GM19397 (cell line): Measurements from ENCODE around the gene CPED1.

Experiments
- ATAC-seq: cut with Tn5 transposase; IDR thresholded peaks from one replicate; pipeline ENCODE4 v1.9.1; 2021; ENCODE audit warnings: mild to moderate bottlenecking, moderate library complexity; ENCODE audit not compliant: unreplicated experiment

The CPED1 gene

GRCh38 chr7:121012170-121012874 is 23.8 kb downstream of the CPED1 start:
- no peak for ATAC-seq

GRCh38 chr7:121012919-121013318 is 24.4 kb downstream of the CPED1 start:
- ATAC-seq, result no peak

GRCh38 chr7:121015560-121015959 is 27.0 kb downstream of the CPED1 start:
- ATAC-seq, result no peak

- no peak for ATAC-seq
Observed at GRCh38 chr7:121016966-121017365, 28.5 kb downstream of the CPED1 start.

- no peak for ATAC-seq
Observed at GRCh38 chr7:121017586-121017985, 29.1 kb downstream of the CPED1 start.

GRCh38 chr7:121019018-121019417 is 30.5 kb downstream of the CPED1 start:
- no peak for ATAC-seq

- no peak for ATAC-seq
Observed at GRCh38 chr7:121020249-121020988, 31.9 kb downstream of the CPED1 start.

GRCh38 chr7:121020989-121021969 is 32.8 kb downstream of the CPED1 start:
- ATAC-seq, result no peak

GRCh38 chr7:121023194-121023593 is 34.7 kb downstream of the CPED1 start:
- ATAC-seq, result no peak

GRCh38 chr7:121023683-121024511 is 35.4 kb downstream of the CPED1 start:
- ATAC-seq, result no peak

- no peak for ATAC-seq
Observed at GRCh38 chr7:121024611-121025010, 36.1 kb downstream of the CPED1 start.

GRCh38 chr7:121026159-121026558 is 37.6 kb downstream of the CPED1 start:
- ATAC-seq, result no peak

GRCh38 chr7:121026577-121027111 is 38.1 kb downstream of the CPED1 start:
- no peak for ATAC-seq

GRCh38 chr7:121027761-121028669 is 39.5 kb downstream of the CPED1 start:
- no peak for ATAC-seq

GRCh38 chr7:121029302-121029701 is 40.8 kb downstream of the CPED1 start:
- no peak for ATAC-seq

GRCh38 chr7:121030308-121030707 is 41.8 kb downstream of the CPED1 start:
- no peak for ATAC-seq

- no peak for ATAC-seq
Observed at GRCh38 chr7:121032645-121033460, 44.3 kb downstream of the CPED1 start.

- no peak for ATAC-seq
Observed at GRCh38 chr7:121034929-121035328, 46.4 kb downstream of the CPED1 start.
